Uterus (tissue), 2 donors: Measurements from ENCODE around the gene ZBP1.

Source experiments
- CTCF ChIP-seq, 4 experiments: fragments of 200-600 bp in 2 of 4; fragments of 450-650 bp in 2 of 4; sonication (generic) in 2 of 4; IDR thresholded peaks; one replicate each; pipeline ENCODE4 v1.5.1; 2016 to 2019; ENCODE audit warnings: antibody characterized with exemption in 4 of 4, mild to moderate bottlenecking in 2 of 4, moderate library complexity in 1 of 4
- POLR2A ChIP-seq, 2 donors: fragments of 450-650 bp; IDR thresholded peaks; one replicate each; pipeline ENCODE4 v1.6.1; 2016; ENCODE audit warnings: antibody characterized with exemption in 2 of 2, mild to moderate bottlenecking in 1 of 2, moderate library complexity in 1 of 2

- TF ChIP-seq CTCF (IDR thresholded peaks at IDR 0.05) = no peak
- TF ChIP-seq POLR2A (IDR thresholded peaks at IDR 0.05) = no peak
Observed at GRCh38 chr20:57665589-57665971, 45.4 kb upstream of the ZBP1 start.
